GM23338 (cell line): ENCODE data around the gene PDCD1. TPM values are rescaled to one million over a fixed set of nuclear protein-coding genes. Genes with fewer than 3 reads are reported as not detected.
"Not testable (repeated sequence)": the region's sequence is repeated elsewhere in the genome, so short reads cannot be mapped to it uniquely, and the experiment has no call there.

ENCODE experiments used
- ATAC-seq: fragments of 200-7000 bp; cut with Tn5 transposase; 3 replicates; pipeline ENCODE4 v1.9.1; 2020
- DNase-seq: peaks from one replicate; pipeline ENCODE4 v3.0.0-alpha.2; 2015; ENCODE audit warnings: low spot score
- H2AFZ ChIP-seq: fragments of 200-600 bp; sonication (generic); 2 replicates; pipeline ENCODE4 v1.8.0; 2016; ENCODE audit warnings: antibody characterized with exemption, mild to moderate bottlenecking, moderate library complexity
- H3F3A ChIP-seq: fragments of 200-600 bp; sonication (generic); replicated peaks from 2 replicates; pipeline ENCODE4 v1.8.0; 2017; ENCODE audit warnings: antibody characterized with exemption, mixed run types, low read depth
- H3K27ac ChIP-seq: fragments of 200-600 bp; sonication (generic); 2 replicates; pipeline ENCODE4 v1.6.1; 2016; ENCODE audit warnings: low read depth
- H3K27me3 ChIP-seq: fragments of 200-600 bp; sonication (generic); 2 replicates; pipeline ENCODE4 v1.8.0; 2016; ENCODE audit warnings: mild to moderate bottlenecking, mixed run types, moderate library complexity; ENCODE audit not compliant: insufficient read depth
- H3K36me3 ChIP-seq: fragments of 200-600 bp; sonication (generic); 2 replicates; pipeline ENCODE4 v1.8.0; 2016; ENCODE audit warnings: mild to moderate bottlenecking; ENCODE audit not compliant: insufficient read depth
- H3K4me1 ChIP-seq: fragments of 200-600 bp; sonication (generic); 2 replicates; pipeline ENCODE4 v1.8.0; 2016; ENCODE audit warnings: mild to moderate bottlenecking, moderate library complexity; ENCODE audit not compliant: insufficient read depth
- H3K4me2 ChIP-seq: fragments of 200-600 bp; sonication (generic); 2 replicates; pipeline ENCODE4 v1.7.1; 2017; ENCODE audit warnings: mixed run types
- H3K4me3 ChIP-seq: fragments of 200-600 bp; sonication (generic); 2 replicates; pipeline ENCODE4 v1.6.1; 2016; ENCODE audit warnings: mixed run types
- H3K79me2 ChIP-seq: fragments of 200-600 bp; sonication (generic); replicated peaks from 2 replicates; pipeline ENCODE4 v1.8.0; 2017; ENCODE audit warnings: mild to moderate bottlenecking; ENCODE audit not compliant: insufficient read depth
- H3K9me2 ChIP-seq: fragments of 200-600 bp; sonication (generic); 2 replicates; pipeline ENCODE4 v1.8.0; 2017; ENCODE audit not compliant: insufficient read depth
- H4K20me1 ChIP-seq: fragments of 200-600 bp; sonication (generic); replicated peaks from 2 replicates; pipeline ENCODE4 v1.8.0; 2017; ENCODE audit warnings: mild to moderate bottlenecking; ENCODE audit not compliant: insufficient read depth
- H3K27ac Mint-ChIP-seq: 2 replicates; pipeline ENCODE4 v1.8.0; 2020; ENCODE audit warnings: inconsistent platforms, mild to moderate bottlenecking, moderate library complexity, mixed read lengths
- H3K27me3 Mint-ChIP-seq: 3 replicates; pipeline ENCODE4 v1.8.0; 2022; ENCODE audit warnings: low read depth, mild to moderate bottlenecking, moderate library complexity, mixed read lengths, inconsistent platforms; ENCODE audit not compliant: insufficient read depth, poor library complexity
- H3K36me3 Mint-ChIP-seq: 3 replicates; pipeline ENCODE4 v1.8.0; 2021; ENCODE audit warnings: low read depth, mild to moderate bottlenecking, inconsistent platforms, moderate library complexity, mixed read lengths
- H3K4me1 Mint-ChIP-seq: 3 replicates; pipeline ENCODE4 v1.8.0; 2020; ENCODE audit warnings: mild to moderate bottlenecking, inconsistent platforms, mixed read lengths
- H3K4me3 Mint-ChIP-seq: 3 replicates; pipeline ENCODE4 v1.8.0; 2021; ENCODE audit warnings: moderate library complexity, mild to moderate bottlenecking, inconsistent platforms, mixed read lengths
- H3K9me3 Mint-ChIP-seq: 3 replicates; pipeline ENCODE4 v1.8.0; 2020; ENCODE audit warnings: moderate library complexity, mild to moderate bottlenecking, inconsistent platforms, mixed read lengths
- CREB1 ChIP-seq: fragments of 250-450 bp; sonication (Bioruptor Pico); IDR thresholded peaks from 2 replicates; pipeline ENCODE4 v1.5.0; 2020; ENCODE audit warnings: low read depth, mild to moderate bottlenecking, moderate library complexity
- CTCF ChIP-seq, 2 experiments: fragments of 200-600 bp in 1 of 2; sonication (generic) in 1 of 2; conservative IDR thresholded peaks; 2 replicates each; pipeline versions ENCODE4 v1.5.1 to v1.6.1; 2016 to 2017; ENCODE audit warnings: antibody characterized with exemption in 2 of 2, low read depth in 2 of 2, mild to moderate bottlenecking in 2 of 2, moderate library complexity in 1 of 2
- EZH2 ChIP-seq: fragments of 200-600 bp; sonication (generic); IDR thresholded peaks from one replicate; pipeline ENCODE4 v1.8.0; 2017; ENCODE audit warnings: antibody characterized with exemption, mild to moderate bottlenecking, low read depth; ENCODE audit not compliant: unreplicated experiment
- EZH2phosphoT487 ChIP-seq: fragments of 200-600 bp; sonication (generic); IDR thresholded peaks from one replicate; pipeline ENCODE4 v1.8.1; 2018; ENCODE audit warnings: antibody characterized with exemption; ENCODE audit not compliant: unreplicated experiment
- JUNB ChIP-seq: IDR thresholded peaks from one replicate; pipeline ENCODE4 v1.6.1; 2016; ENCODE audit warnings: antibody characterized with exemption; ENCODE audit not compliant: unreplicated experiment
- NANOG ChIP-seq: IDR thresholded peaks from 2 replicates; pipeline ENCODE4 v1.6.1; 2016; ENCODE audit warnings: antibody characterized with exemption, borderline replicate concordance
- POLR2AphosphoS5 ChIP-seq: IDR thresholded peaks from 2 replicates; pipeline ENCODE4 v1.6.1; 2016; ENCODE audit warnings: antibody characterized with exemption, low read depth
- REST ChIP-seq: IDR thresholded peaks from one replicate; pipeline ENCODE4 v1.6.1; 2018; ENCODE audit warnings: antibody characterized with exemption; ENCODE audit not compliant: unreplicated experiment
- STAT1 ChIP-seq: IDR thresholded peaks from one replicate; pipeline ENCODE4 v1.6.1; 2016; ENCODE audit warnings: antibody characterized with exemption; ENCODE audit not compliant: unreplicated experiment
- ZNF114 ChIP-seq: fragments of 250-450 bp; sonication (Bioruptor Pico); IDR thresholded peaks from 2 replicates; pipeline ENCODE4 v1.5.0; 2020; ENCODE audit warnings: mild to moderate bottlenecking, moderate library complexity
- ZNF331 ChIP-seq: fragments of 250-450 bp; sonication (Bioruptor Pico); IDR thresholded peaks from 2 replicates; pipeline ENCODE4 v1.5.0; 2020; ENCODE audit warnings: low read depth, mild to moderate bottlenecking, moderate library complexity
- polyA plus RNA-seq: library from polyadenylated mRNA; unstranded; fragments of >200 nt; fragmentation: Nextera tagmentation; extraction: Ambion mirVana; gene quantifications from 2 replicates; pipeline ENCODE4 v1.2.1, GENCODE V29; 2016
- total RNA-seq: library from RNA; depleted of rRNA; stranded (reverse); fragments of >200 nt; shearing (Covaris generic); gene quantifications from 2 replicates; pipeline ENCODE4 v1.2.3, GENCODE V29; 2014
- TF ChIP-seq, protein P1 (sequence below): IDR thresholded peaks from 2 replicates; pipeline ENCODE4 v1.6.1; 2016; ENCODE audit warnings: antibody characterized with exemption

PDCD1 gene
- total and polyA plus RNA-seq, 2 experiments from 2014 or later: 0.34 to 0.38 TPM

- DNase-seq, H3F3A ChIP-seq, H3K9me2 ChIP-seq, H3K4me3 Mint-ChIP-seq, H3K27ac Mint-ChIP-seq, H2AFZ ChIP-seq, H3K4me2 ChIP-seq, H3K9me3 Mint-ChIP-seq, H3K36me3 Mint-ChIP-seq, H4K20me1 ChIP-seq, H3K36me3 ChIP-seq, ATAC-seq, H3K27ac ChIP-seq, H3K27me3 ChIP-seq, H3K79me2 ChIP-seq, H3K4me3 ChIP-seq: not testable (repeated sequence)
- Mint-ChIP-seq H3K4me1 (peaks cover 17% of the 10 kb centered on the region), H3K27me3 (peaks cover 13% of the 10 kb centered on the region)
- H3K4me1 ChIP-seq: peaks cover 10% of the 10 kb centered on the region; the same call in 1 of the 2 replicates
These were observed 47.7 kb upstream of the PDCD1 start for GRCh38 chr2:241906378-241906770.

GRCh38 chr2:241905716-241906377, 47.2 kb upstream of the PDCD1 start:
- Histone ChIP-seq H3K27ac (no peak overlapping the region), H2AFZ (no peak overlapping the region), H4K20me1 (no peaks in the 10 kb centered on the region; the same call in 1 of the 2 replicates), H3K4me2 (no peak overlapping the region), H3K4me3 (no peak overlapping the region), H3K27me3 (no peaks in the 10 kb centered on the region), H3K36me3 (no peaks in the 10 kb centered on the region), H3K4me1 (peaks cover 14% of the 10 kb centered on the region; the same call in 1 of the 2 replicates), H3K79me2 (no peaks in the 10 kb centered on the region), H3F3A (peaks cover 10% of the 10 kb centered on the region), H3K9me2 (no peaks in the 10 kb centered on the region)
- Mint-ChIP-seq H3K9me3 (no peaks in the 10 kb centered on the region), H3K4me3 (no peak overlapping the region), H3K36me3 (peaks cover 3% of the 10 kb centered on the region; the same call in 1 of the 3 replicates), H3K27me3 (peaks cover 17% of the 10 kb centered on the region), H3K27ac (no peak overlapping the region; the same call in 1 of the 2 replicates), H3K4me1 (peaks cover 17% of the 10 kb centered on the region)
- DNase-seq (no peak), ATAC-seq (no peak)
- no peak for TF ChIP-seq ZNF331 (CRISPR knock-in tag)
- no peak for TF ChIP-seq CTCF (conservative IDR thresholded peaks at IDR 0.05; ENCODE audit: low read depth in 2 of 2)
- TF ChIP-seq ZNF114 (CRISPR knock-in tag): no peak
- TF ChIP-seq EZH2phosphoT487: no peak
- TF ChIP-seq, protein P1, sequence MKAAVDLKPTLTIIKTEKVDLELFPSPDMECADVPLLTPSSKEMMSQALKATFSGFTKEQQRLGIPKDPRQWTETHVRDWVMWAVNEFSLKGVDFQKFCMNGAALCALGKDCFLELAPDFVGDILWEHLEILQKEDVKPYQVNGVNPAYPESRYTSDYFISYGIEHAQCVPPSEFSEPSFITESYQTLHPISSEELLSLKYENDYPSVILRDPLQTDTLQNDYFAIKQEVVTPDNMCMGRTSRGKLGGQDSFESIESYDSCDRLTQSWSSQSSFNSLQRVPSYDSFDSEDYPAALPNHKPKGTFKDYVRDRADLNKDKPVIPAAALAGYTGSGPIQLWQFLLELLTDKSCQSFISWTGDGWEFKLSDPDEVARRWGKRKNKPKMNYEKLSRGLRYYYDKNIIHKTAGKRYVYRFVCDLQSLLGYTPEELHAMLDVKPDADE: no peak
- TF ChIP-seq STAT1: no peak
- TF ChIP-seq CREB1 (CRISPR knock-in tag): no peak
- TF ChIP-seq POLR2AphosphoS5: no peak
- no peak for TF ChIP-seq NANOG
- no peak for TF ChIP-seq REST
- no peak for TF ChIP-seq EZH2
- no peak for TF ChIP-seq JUNB
